AG09319 (cell line): ENCODE measurements around the gene FBXL12.

Experiments used
- DNase-seq: peaks from one replicate; pipeline ENCODE4 v3.0.0-alpha.2; 2010; ENCODE audit warnings: low read depth; ENCODE audit errors: extremely low read depth
- CTCF ChIP-seq: IDR thresholded peaks from 2 replicates; pipeline ENCODE4 v1.5.1; 2011; ENCODE audit warnings: low read depth, mild to moderate bottlenecking, inconsistent platforms, low read length, moderate library complexity

FBXL12 gene

GRCh38 chr19:9819596-9819909, 674 bp upstream of the FBXL12 start:
- TF ChIP-seq CTCF, result no peak
- no peak for DNase-seq

- TF ChIP-seq CTCF, result no peak
- DNase-seq, result no peak
Measured at GRCh38 chr19:9818175-9818733, 625 bp downstream of the FBXL12 start.

- no peak for DNase-seq
- no peak for TF ChIP-seq CTCF
Measured at GRCh38 chr19:9811139-9811538, 7.7 kb downstream of the FBXL12 start.

- DNase-seq, result no peak
- no peak for TF ChIP-seq CTCF
Measured at GRCh38 chr19:9808855-9809824, 9.7 kb downstream of the FBXL12 start.

GRCh38 chr19:9806803-9807202, 12.1 kb downstream of the FBXL12 start:
- no peak for TF ChIP-seq CTCF
- DNase-seq, result no peak

- TF ChIP-seq CTCF, result no peak
- DNase-seq, result no peak
Measured at GRCh38 chr19:9801976-9802375, 16.9 kb downstream of the FBXL12 start.

- TF ChIP-seq CTCF, result no peak
- no peak for DNase-seq
Measured at GRCh38 chr19:9799162-9799561, 19.7 kb downstream of the FBXL12 start.
